CD1c-positive myeloid dendritic cell (primary cell): Measurements from ENCODE around the gene TTLL9.
"Not testable (repeated sequence)": the region's sequence is repeated elsewhere in the genome, so short reads cannot be mapped to it uniquely, and the experiment has no call there.

Experiments
- DNase-seq: peaks from one replicate; pipeline ENCODE4 v3.0.0-alpha.2; 2016; ENCODE audit errors: extremely low spot score

The TTLL9 gene, protein sequence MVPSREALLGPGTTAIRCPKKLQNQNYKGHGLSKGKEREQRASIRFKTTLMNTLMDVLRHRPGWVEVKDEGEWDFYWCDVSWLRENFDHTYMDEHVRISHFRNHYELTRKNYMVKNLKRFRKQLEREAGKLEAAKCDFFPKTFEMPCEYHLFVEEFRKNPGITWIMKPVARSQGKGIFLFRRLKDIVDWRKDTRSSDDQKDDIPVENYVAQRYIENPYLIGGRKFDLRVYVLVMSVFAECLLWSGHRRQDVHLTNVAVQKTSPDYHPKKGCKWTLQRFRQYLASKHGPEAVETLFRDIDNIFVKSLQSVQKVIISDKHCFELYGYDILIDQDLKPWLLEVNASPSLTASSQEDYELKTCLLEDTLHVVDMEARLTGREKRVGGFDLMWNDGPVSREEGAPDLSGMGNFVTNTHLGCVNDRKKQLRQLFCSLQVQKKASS

GRCh38 chr20:31869942-31870725 lies at the start of gene TTLL9, which contains the start of gene DUSP15:
Gene TTLL9, plus strand, starts transcription at chr20:31870634. Its CDS starts 493 bp downstream, at chr20:31871127.
Gene DUSP15, minus strand, starts transcription at chr20:31870527. Its CDS starts 190 bp downstream, at chr20:31870337.
- DNase-seq, result peak; percentile 42

DNA sequence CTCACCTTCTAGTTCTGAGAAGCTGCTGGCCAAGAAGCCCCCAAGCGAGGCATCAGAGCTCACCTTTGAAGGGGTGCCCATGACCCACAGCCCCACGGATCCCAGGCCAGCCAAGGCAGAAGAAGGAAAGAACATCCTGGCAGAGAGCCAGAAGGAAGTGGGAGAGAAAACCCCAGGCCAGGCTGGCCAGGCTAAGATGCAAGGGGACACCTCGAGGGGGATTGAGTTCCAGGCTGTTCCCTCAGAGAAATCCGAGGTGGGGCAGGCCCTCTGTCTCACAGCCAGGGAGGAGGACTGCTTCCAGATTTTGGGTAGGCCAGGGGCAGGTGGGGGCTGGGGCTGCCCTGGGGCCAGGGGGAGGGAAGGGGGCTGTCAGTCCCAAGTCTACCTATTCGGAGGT lies 49.0 kb upstream of the TTLL9 start:
- DNase-seq, result no peak

GRCh38 chr20:31822421-31823330 lies 47.8 kb upstream of the TTLL9 start:
- peak; percentile 80 for DNase-seq

DNA sequence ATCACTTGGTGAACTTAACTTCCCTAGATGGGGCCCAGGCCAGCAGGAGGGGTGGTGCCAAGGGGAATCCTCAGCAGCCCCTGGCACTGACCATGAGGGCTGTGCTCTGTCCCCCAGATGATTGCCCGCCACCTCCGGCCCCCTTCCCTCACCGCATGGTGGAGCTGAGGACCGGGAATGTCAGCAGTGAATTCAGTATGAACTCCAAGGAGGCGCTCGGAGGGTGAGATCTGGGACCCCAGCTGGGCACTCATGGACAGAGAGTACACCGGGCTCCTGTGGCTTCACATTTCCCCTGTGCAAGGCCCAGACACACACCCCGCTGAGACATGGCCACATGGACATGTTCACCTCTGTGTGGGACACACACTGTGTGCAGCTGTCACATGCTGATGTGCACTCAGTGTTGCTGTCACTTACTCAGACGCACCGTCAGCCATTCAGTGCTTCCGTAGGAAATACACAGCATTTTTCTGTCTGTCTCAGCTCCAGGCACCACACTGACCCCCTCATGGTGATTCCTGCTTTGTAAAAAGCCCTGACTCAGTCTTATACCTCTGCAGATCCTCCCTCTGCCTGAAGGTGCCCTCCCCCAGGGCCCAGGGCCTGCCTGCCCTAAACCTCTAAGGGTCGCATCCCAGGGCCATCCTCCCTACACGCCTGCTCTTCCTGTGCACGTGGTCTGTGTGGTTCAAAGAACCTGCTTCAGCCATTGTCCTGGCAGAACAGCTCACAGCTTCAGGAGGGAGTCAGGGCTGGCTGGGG lies 46.9 kb upstream of the TTLL9 start:
- DNase-seq, result no peak

GRCh38 chr20:31824125-31824485 lies 46.3 kb upstream of the TTLL9 start:
- no peak for DNase-seq

- DNase-seq, result no peak
Measured at GRCh38 chr20:31824554-31825313, 45.7 kb upstream of the TTLL9 start.

- no peak for DNase-seq
Measured at GRCh38 chr20:31826074-31826473, 44.4 kb upstream of the TTLL9 start.

GRCh38 chr20:31827059-31827458 lies 43.4 kb upstream of the TTLL9 start:
- no peak for DNase-seq

DNA sequence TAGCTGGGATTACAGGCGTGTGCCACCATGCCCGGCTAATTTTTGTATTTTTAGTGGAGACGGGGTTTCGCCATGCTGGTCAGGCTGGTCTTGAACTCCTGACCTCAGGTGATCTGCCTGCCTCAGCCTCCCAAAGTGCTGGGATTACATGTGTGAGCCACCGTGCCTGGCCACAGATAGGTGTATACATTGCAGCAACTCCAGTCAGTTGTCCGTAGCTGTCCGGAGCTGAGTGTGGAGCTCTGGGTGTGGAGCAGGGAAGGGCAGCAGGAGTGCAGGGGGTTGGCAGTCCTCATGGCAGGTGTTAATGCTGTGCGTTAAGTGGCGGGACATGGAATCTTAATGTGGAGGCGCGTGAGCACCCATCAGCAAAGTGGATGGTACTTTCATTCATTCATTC lies 42.4 kb upstream of the TTLL9 start:
- not testable (repeated sequence) for DNase-seq

- no peak for DNase-seq
Measured at GRCh38 chr20:31829731-31830130, 40.7 kb upstream of the TTLL9 start.

DNA sequence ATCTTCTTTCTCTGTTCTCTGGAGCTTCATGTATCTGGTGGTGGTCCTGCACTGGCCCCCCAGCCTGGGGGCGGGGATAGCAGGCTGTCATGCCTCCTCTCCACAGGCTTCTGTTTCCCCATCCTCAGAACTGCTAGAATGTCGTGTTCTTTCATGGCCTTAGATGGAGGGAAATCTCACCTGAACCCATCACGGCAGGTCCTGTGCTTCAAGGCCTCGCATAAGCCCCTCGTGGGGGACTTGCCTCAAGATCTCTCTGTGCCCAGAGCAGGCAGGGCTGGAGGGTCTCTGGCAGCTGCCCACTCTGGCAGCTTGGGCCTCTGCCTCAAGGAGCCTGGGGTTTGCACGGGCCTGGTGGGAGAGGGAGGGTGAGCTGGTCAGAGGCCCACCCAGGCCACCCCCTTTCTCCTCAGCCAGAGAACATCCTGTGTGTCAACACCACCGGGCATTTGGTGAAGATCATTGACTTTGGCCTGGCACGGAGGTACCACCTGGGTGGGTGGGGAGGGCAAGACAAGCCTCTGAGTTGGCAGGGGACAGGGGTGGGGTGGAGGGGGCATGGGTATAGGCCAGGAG lies 39.9 kb upstream of the TTLL9 start:
- no peak for DNase-seq

GRCh38 chr20:31831211-31831610 lies 39.2 kb upstream of the TTLL9 start:
- no peak for DNase-seq

- no peak for DNase-seq
Measured at GRCh38 chr20:31831771-31832306, 38.6 kb upstream of the TTLL9 start.

DNA sequence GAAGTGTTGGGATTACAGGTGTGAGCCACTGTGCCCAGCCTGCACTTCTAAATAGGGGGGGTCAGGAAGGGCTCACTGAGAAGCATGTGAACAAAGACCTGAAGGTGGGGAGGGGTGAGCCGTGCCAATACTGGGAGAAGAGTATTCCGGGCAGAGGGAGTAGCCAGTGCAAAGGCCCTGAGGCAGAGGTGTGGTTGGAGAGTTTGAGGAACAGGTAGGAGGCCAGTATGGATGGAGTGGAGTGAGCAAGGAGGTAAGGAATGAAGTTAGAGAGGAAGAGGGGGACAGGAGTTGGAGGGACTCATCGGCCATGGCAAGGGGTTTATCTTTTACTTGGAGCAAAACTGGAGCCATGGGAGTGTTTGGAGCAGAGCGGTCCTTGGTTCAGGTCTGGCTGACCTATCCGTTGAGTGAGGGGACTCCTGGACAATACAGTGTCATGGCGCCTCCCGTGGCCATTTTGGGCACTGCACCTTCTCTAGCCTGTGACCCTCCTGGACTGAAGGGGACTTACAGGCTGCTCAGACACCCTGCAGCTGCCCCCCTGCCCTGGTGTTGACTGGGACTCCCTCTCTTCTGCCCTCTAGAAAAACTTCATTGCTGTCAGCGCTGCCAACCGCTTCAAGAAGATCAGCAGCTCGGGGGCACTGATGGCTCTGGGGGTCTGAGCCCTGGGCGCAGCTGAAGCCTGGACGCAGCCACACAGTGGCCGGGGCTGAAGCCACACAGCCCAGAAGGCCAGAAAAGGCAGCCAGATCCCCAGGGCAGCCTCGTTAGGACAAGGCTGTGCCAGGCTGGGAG lies 37.1 kb upstream of the TTLL9 start:
- DNase-seq, result peak; percentile 67

DNA sequence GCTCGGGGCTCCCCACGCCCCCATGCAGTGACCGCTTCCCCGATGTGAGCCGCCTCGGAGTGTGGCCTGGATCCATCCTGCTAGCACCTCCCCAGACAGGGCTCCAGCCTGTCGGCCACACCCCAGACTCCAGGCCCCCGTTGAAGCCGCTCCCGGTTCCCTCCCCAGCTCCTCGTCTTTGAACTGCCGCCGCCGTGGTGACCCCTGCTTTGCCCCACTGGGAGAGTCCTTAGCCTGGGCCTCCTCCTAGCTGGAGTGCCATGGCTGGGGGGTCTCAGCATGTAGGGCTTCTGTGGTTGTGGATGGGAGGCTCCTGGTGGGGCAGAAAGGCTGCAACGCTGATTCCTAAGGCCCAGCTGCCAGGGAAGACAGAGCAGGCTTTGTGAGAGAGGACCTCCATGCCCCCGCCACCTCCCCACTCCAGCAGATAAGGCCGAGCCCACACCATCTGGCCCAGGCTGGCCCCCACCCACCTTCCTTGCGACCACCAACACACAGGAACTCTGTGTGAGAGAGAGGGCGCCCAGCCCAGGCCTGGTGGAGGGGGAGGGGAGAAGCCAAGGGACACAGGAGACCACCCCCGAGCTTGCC lies 36.4 kb upstream of the TTLL9 start:
- DNase-seq, result no peak

- no peak for DNase-seq
Measured at GRCh38 chr20:31835554-31835953, 34.9 kb upstream of the TTLL9 start.

DNA sequence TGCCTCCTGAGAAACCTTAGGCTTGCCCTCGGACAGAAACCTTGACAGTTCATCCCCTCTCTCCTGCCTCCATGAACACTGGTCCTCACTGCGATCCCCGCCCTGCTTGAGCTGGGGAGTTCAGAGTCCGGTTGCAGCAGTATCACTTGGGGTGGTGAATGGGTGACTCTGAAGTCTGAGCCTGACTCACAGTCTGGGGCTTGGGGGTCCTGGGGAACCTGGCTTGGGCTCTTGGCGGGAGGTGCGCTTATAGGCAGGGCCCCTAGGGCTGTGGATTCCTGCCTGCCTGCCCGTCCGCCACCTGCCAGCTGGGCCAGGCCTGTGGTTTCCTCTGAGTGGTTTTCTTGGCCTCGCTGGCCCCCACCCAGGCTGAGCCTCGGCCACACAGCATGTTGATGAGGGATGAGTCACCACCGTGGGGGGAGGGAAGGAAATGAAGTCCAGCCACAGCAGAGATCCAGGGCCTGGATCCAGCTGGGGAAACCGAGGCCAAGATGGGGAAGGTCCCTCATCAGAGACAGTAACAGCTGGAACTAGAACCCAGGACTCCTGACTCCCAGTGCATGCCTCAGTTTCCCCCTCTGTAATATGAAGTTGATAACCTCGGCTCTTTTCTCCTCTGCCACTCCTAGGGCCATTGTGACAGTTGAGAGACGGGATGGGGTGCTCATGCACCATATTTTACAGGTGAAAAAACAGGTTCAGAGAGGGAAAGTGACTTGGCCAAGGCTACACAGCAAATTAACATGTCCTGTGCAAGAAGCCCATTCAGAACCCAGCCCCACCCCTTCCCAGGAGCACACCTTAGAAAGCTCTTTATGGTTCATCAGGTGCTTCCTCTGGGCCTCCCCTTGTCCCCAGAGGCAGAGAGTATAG lies 34.2 kb upstream of the TTLL9 start:
- DNase-seq, result peak; percentile 62
